Measurements from ENCODE around the gene SIRT1.
"Not testable (repeated sequence)": the region's sequence is repeated elsewhere in the genome, so short reads cannot be mapped to it uniquely, and the experiment has no call there.

DNA sequence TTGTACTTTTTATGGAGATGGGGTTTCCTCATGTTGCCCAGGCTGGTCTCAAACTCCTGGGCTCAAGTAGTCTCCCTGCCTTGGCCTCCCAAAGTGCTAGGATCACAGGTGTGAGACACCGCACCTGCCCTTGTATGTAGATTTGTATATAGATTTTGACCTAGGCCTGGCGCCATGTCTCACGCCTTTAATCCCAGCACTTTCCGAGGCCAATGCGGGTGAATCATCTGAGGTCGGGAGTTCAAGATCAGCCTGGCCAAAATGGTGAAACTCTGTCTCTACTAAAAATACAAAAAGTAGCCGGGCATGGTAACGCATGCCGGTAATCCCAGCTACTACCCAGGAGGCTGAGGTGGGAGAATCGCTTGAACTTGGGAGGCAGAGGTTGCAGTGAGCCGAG, 7.0 kb upstream of the SIRT1 start:
- not testable (repeated sequence) for TF ChIP-seq FOXP1 (CRISPR knock-in tag; IDR thresholded peaks at IDR 0.05; ENCODE audit: borderline replicate concordance); CREB1 (CRISPR knock-in tag; IDR thresholded peaks at IDR 0.05); IRF2 (CRISPR knock-in tag; IDR thresholded peaks at IDR 0.05; ENCODE audit: borderline replicate concordance, low read depth); ETV6 (CRISPR knock-in tag; IDR thresholded peaks at IDR 0.05)
- TF ChIP-seq, protein P1, sequence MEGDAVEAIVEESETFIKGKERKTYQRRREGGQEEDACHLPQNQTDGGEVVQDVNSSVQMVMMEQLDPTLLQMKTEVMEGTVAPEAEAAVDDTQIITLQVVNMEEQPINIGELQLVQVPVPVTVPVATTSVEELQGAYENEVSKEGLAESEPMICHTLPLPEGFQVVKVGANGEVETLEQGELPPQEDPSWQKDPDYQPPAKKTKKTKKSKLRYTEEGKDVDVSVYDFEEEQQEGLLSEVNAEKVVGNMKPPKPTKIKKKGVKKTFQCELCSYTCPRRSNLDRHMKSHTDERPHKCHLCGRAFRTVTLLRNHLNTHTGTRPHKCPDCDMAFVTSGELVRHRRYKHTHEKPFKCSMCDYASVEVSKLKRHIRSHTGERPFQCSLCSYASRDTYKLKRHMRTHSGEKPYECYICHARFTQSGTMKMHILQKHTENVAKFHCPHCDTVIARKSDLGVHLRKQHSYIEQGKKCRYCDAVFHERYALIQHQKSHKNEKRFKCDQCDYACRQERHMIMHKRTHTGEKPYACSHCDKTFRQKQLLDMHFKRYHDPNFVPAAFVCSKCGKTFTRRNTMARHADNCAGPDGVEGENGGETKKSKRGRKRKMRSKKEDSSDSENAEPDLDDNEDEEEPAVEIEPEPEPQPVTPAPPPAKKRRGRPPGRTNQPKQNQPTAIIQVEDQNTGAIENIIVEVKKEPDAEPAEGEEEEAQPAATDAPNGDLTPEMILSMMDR (IDR thresholded peaks at IDR 0.05), result not testable (repeated sequence)
- TF ChIP-seq, protein P2, sequence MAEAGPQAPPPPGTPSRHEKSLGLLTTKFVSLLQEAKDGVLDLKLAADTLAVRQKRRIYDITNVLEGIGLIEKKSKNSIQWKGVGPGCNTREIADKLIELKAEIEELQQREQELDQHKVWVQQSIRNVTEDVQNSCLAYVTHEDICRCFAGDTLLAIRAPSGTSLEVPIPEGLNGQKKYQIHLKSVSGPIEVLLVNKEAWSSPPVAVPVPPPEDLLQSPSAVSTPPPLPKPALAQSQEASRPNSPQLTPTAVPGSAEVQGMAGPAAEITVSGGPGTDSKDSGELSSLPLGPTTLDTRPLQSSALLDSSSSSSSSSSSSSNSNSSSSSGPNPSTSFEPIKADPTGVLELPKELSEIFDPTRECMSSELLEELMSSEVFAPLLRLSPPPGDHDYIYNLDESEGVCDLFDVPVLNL (CRISPR knock-in tag; IDR thresholded peaks at IDR 0.05; ENCODE audit: borderline replicate concordance, low read depth), result not testable (repeated sequence)
- TF ChIP-seq, protein P3, sequence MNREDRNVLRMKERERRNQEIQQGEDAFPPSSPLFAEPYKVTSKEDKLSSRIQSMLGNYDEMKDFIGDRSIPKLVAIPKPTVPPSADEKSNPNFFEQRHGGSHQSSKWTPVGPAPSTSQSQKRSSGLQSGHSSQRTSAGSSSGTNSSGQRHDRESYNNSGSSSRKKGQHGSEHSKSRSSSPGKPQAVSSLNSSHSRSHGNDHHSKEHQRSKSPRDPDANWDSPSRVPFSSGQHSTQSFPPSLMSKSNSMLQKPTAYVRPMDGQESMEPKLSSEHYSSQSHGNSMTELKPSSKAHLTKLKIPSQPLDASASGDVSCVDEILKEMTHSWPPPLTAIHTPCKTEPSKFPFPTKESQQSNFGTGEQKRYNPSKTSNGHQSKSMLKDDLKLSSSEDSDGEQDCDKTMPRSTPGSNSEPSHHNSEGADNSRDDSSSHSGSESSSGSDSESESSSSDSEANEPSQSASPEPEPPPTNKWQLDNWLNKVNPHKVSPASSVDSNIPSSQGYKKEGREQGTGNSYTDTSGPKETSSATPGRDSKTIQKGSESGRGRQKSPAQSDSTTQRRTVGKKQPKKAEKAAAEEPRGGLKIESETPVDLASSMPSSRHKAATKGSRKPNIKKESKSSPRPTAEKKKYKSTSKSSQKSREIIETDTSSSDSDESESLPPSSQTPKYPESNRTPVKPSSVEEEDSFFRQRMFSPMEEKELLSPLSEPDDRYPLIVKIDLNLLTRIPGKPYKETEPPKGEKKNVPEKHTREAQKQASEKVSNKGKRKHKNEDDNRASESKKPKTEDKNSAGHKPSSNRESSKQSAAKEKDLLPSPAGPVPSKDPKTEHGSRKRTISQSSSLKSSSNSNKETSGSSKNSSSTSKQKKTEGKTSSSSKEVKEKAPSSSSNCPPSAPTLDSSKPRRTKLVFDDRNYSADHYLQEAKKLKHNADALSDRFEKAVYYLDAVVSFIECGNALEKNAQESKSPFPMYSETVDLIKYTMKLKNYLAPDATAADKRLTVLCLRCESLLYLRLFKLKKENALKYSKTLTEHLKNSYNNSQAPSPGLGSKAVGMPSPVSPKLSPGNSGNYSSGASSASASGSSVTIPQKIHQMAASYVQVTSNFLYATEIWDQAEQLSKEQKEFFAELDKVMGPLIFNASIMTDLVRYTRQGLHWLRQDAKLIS (CRISPR knock-in tag; IDR thresholded peaks at IDR 0.05; ENCODE audit: borderline replicate concordance), result not testable (repeated sequence)
- TF ChIP-seq, protein P4, sequence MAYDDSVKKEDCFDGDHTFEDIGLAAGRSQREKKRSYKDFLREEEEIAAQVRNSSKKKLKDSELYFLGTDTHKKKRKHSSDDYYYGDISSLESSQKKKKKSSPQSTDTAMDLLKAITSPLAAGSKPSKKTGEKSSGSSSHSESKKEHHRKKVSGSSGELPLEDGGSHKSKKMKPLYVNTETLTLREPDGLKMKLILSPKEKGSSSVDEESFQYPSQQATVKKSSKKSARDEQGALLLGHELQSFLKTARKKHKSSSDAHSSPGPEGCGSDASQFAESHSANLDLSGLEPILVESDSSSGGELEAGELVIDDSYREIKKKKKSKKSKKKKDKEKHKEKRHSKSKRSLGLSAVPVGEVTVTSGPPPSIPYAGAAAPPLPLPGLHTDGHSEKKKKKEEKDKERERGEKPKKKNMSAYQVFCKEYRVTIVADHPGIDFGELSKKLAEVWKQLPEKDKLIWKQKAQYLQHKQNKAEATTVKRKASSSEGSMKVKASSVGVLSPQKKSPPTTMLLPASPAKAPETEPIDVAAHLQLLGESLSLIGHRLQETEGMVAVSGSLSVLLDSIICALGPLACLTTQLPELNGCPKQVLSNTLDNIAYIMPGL (CRISPR knock-in tag; IDR thresholded peaks at IDR 0.05), result not testable (repeated sequence)
- TF ChIP-seq, protein P5, sequence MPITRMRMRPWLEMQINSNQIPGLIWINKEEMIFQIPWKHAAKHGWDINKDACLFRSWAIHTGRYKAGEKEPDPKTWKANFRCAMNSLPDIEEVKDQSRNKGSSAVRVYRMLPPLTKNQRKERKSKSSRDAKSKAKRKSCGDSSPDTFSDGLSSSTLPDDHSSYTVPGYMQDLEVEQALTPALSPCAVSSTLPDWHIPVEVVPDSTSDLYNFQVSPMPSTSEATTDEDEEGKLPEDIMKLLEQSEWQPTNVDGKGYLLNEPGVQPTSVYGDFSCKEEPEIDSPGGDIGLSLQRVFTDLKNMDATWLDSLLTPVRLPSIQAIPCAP (CRISPR knock-in tag; IDR thresholded peaks at IDR 0.05), result not testable (repeated sequence)
- TF ChIP-seq, protein P6, sequence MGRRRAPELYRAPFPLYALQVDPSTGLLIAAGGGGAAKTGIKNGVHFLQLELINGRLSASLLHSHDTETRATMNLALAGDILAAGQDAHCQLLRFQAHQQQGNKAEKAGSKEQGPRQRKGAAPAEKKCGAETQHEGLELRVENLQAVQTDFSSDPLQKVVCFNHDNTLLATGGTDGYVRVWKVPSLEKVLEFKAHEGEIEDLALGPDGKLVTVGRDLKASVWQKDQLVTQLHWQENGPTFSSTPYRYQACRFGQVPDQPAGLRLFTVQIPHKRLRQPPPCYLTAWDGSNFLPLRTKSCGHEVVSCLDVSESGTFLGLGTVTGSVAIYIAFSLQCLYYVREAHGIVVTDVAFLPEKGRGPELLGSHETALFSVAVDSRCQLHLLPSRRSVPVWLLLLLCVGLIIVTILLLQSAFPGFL (CRISPR knock-in tag; IDR thresholded peaks at IDR 0.05; ENCODE audit: borderline replicate concordance), result not testable (repeated sequence)

All from WTC11 (cell line).